Peyer's patch (tissue), 4 donors: ENCODE measurements around the gene ZNF813. TPM values are rescaled to one million over a fixed set of nuclear protein-coding genes. Genes with fewer than 3 reads are reported as not detected.
A peak's percentile ranks its signal among the peaks of the same experiment; 100 is the strongest.

ENCODE experiments used
- DNase-seq, 3 donors: peaks; one replicate each; pipeline ENCODE4 v3.0.0-alpha.2; 2017 to 2019
- H3K27ac ChIP-seq, 4 donors: fragments of 200-600 bp; sonication (generic); one replicate each; pipeline ENCODE4 v1.5.1; 2016 to 2019
- H3K27me3 ChIP-seq, 2 donors: fragments of 200-600 bp; sonication (generic); one replicate each; pipeline ENCODE4 v1.5.1; 2019
- H3K36me3 ChIP-seq, 3 donors: fragments of 200-600 bp; sonication (generic); one replicate each; pipeline ENCODE4 v1.5.1; 2016 to 2019
- H3K4me1 ChIP-seq, 4 donors: fragments of 200-600 bp; sonication (generic); one replicate each; pipeline ENCODE4 v1.5.1; 2016 to 2019
- H3K4me3 ChIP-seq, 4 donors: fragments of 200-600 bp; sonication (generic); 1 replicate in 3 of 4; 2 replicates in 1 of 4; pipeline ENCODE4 v1.5.1; 2016 to 2019; ENCODE audit warnings: mild to moderate bottlenecking in 1 of 4
- H3K9me3 ChIP-seq, 4 donors: fragments of 200-600 bp; sonication (generic); one replicate each; pipeline ENCODE4 v1.5.1; 2016 to 2019; ENCODE audit warnings: mild to moderate bottlenecking in 1 of 4
- CTCF ChIP-seq, 6 experiments: fragments of 450-650 bp in 4 of 6; fragments of 200-600 bp in 2 of 6; sonication (generic) in 1 of 6; IDR thresholded peaks; one replicate each; pipeline ENCODE4 v1.5.1; 2017 to 2019; ENCODE audit warnings: antibody characterized with exemption in 6 of 6, mild to moderate bottlenecking in 3 of 6, moderate library complexity in 1 of 6
- POLR2A ChIP-seq, 2 donors: fragments of 450-650 bp; IDR thresholded peaks; one replicate each; pipeline ENCODE4 v1.5.1; 2017; ENCODE audit warnings: antibody characterized with exemption in 2 of 2, mild to moderate bottlenecking in 2 of 2, moderate library complexity in 2 of 2
- total RNA-seq, 4 donors: library from RNA; depleted of rRNA; stranded (reverse); fragments of >200 nt; gene quantifications; one replicate each; pipeline ENCODE4 v1.1.0, GENCODE V29; 2016

ZNF813 gene
- total RNA-seq, 4 donors from 2014 or later = 3.0 to 27.2 (median 5.8) TPM

GRCh38 chr19:53520163-53520546, 52.6 kb downstream of the ZNF813 start:
- H3K9me3 ChIP-seq = peaks cover 0 to 10% (median 2%) of the 10 kb centered on the region in 4 donors
- peak overlapping the region; percentile 50 to 80 (median 62) for H3K4me3 ChIP-seq
- TF ChIP-seq POLR2A (IDR thresholded peaks at IDR 0.05) = no peak
- peak overlapping the region; percentile 66 to 80 (median 76) for H3K27ac ChIP-seq
- DNase-seq = no peak
- H3K4me1 ChIP-seq = peaks cover 0 to 8% (median 3%) of the 10 kb centered on the region in 4 donors
- H3K36me3 ChIP-seq = no peaks in the 10 kb centered on the region
- H3K27me3 ChIP-seq = no peaks in the 10 kb centered on the region

- H3K36me3 ChIP-seq = no peaks in the 10 kb centered on the region
- peak overlapping the region; percentile 66 to 80 (median 76) for H3K27ac ChIP-seq
- peak overlapping the region; percentile 50 to 80 (median 62) for H3K4me3 ChIP-seq
- H3K27me3 ChIP-seq = no peaks in the 10 kb centered on the region
- H3K4me1 ChIP-seq = peaks cover 0 to 8% (median 3%) of the 10 kb centered on the region in 4 donors
- H3K9me3 ChIP-seq = peaks cover 0 to 10% (median 2%) of the 10 kb centered on the region in 4 donors
- peak; percentile 90 to 97 (median 93) for DNase-seq
- TF ChIP-seq POLR2A (IDR thresholded peaks at IDR 0.05) = peak in 1 of 2 donors; percentile 12
- no peak for TF ChIP-seq CTCF (IDR thresholded peaks at IDR 0.05)
Observed at GRCh38 chr19:53520547-53521372, 53.2 kb downstream of the ZNF813 start.

GRCh38 chr19:53521373-53522202, 54.1 kb downstream of the ZNF813 start:
- TF ChIP-seq POLR2A (IDR thresholded peaks at IDR 0.05) (no peak), CTCF (IDR thresholded peaks at IDR 0.05) (no peak)
- H3K27ac ChIP-seq = peak overlapping the region in 3 of 4 donors; percentile 74 to 80 (median 77)
- H3K36me3 ChIP-seq = no peaks in the 10 kb centered on the region
- H3K4me3 ChIP-seq = peak overlapping the region; percentile 50 to 80 (median 62)
- peaks cover 0 to 8% (median 3%) of the 10 kb centered on the region in 4 donors for H3K4me1 ChIP-seq
- peaks cover 0 to 10% (median 2%) of the 10 kb centered on the region in 4 donors for H3K9me3 ChIP-seq
- H3K27me3 ChIP-seq = no peaks in the 10 kb centered on the region
- DNase-seq = no peak

GRCh38 chr19:53525922-53526321, 58.4 kb downstream of the ZNF813 start:
- Histone ChIP-seq H3K4me1 (peaks cover 0 to 8% (median 3%) of the 10 kb centered on the region in 4 donors), H3K36me3 (no peaks in the 10 kb centered on the region), H3K27ac (no peak overlapping the region), H3K4me3 (no peak overlapping the region), H3K27me3 (no peaks in the 10 kb centered on the region), H3K9me3 (peaks cover 0 to 4% (median 0%) of the 10 kb centered on the region in 4 donors)
- no peak for DNase-seq
- TF ChIP-seq CTCF (IDR thresholded peaks at IDR 0.05) = no peak
- no peak for TF ChIP-seq POLR2A (IDR thresholded peaks at IDR 0.05)

- no peak for DNase-seq
- H3K4me1 ChIP-seq = no peaks in the 10 kb centered on the region
- no peak overlapping the region for H3K27ac ChIP-seq
- H3K27me3 ChIP-seq = no peaks in the 10 kb centered on the region
- TF ChIP-seq CTCF (IDR thresholded peaks at IDR 0.05) (no peak), POLR2A (IDR thresholded peaks at IDR 0.05) (no peak)
- H3K9me3 ChIP-seq = peaks cover 0 to 4% (median 0%) of the 10 kb centered on the region in 4 donors
- H3K4me3 ChIP-seq = no peak overlapping the region
- no peaks in the 10 kb centered on the region for H3K36me3 ChIP-seq
Observed at GRCh38 chr19:53530622-53531021, 63.1 kb downstream of the ZNF813 start.
